HepG2 (cell line): ENCODE results near the gene NAT9. TPM values are rescaled to one million over a fixed set of nuclear protein-coding genes. Genes with fewer than 3 reads are reported as not detected.

Source experiments
- ATAC-seq: fragments of 200-7000 bp; cut with Tn5 transposase; 3 replicates; pipeline ENCODE4 v1.9.1; 2020; ENCODE audit warnings: mild to moderate bottlenecking, moderate library complexity
- BruUV-seq: library from RNA; stranded (reverse); fragments of 400-500 nt; replicated peaks from 2 replicates; lab custom pipeline; 2021; lab: Mats Ljungman, UMichigan
- CTCF ChIA-PET: fragments of 300-600 bp; formaldehyde crosslinking; extraction: SDS; loops from one replicate; lab custom pipeline; 2021; ENCODE audit warnings: low total read pairs, inconsistent platforms, low intra/inter-chr PET ratio; lab: Yijun Ruan, JAX
- POLR2A ChIA-PET: fragments of 350-600 bp; sonication (Branson Sonifier 250); formaldehyde crosslinking; loops from one replicate; lab custom pipeline; 2020; ENCODE audit warnings: antibody characterized with exemption, inconsistent platforms; lab: Yijun Ruan, JAX
- DNase-seq: peaks from one replicate; pipeline ENCODE4 v3.0.0-alpha.2; 2015; ENCODE audit warnings: low spot score
- FAIRE-seq: peaks from 3 replicates; lab custom pipeline; 2011; peaks lifted over from hg19 to GRCh38; lab: Jason Lieb, UNC
- H2AFZ ChIP-seq: one replicate; pipeline ENCODE4 v1.6.1; 2011; ENCODE audit warnings: low read length, inconsistent platforms
- H3K27ac ChIP-seq: fragments of 300-600 bp; 3 replicates; pipeline ENCODE4 v1.8.0; 2011; ENCODE audit warnings: mixed run types, mild to moderate bottlenecking, mixed read lengths, low read length, inconsistent platforms; ENCODE audit not compliant: insufficient read depth; ENCODE audit errors: extremely low read length
- H3K27me3 ChIP-seq, 2 experiments: fragments of 200-600 bp in 1 of 2; 2 replicates in 1 of 2; 3 replicates in 1 of 2; pipeline versions ENCODE4 v1.6.0 to v1.8.0; 2011; ENCODE audit warnings: low read length in 2 of 2, mild to moderate bottlenecking in 2 of 2, moderate library complexity in 2 of 2, inconsistent platforms in 1 of 2; ENCODE audit not compliant: insufficient read depth in 2 of 2, control insufficient read depth in 1 of 2
- H3K36me3 ChIP-seq, 2 experiments: fragments of 200-600 bp in 1 of 2; replicated peaks in 1 of 2; 2 replicates in 1 of 2; 3 replicates in 1 of 2; pipeline versions ENCODE4 v1.5.1 to v1.8.0; 2011; ENCODE audit warnings: low read length in 2 of 2, inconsistent platforms in 1 of 2; ENCODE audit not compliant: insufficient read depth in 2 of 2, control insufficient read depth in 1 of 2
- H3K4me1 ChIP-seq: 2 replicates; pipeline ENCODE4 v1.5.1; 2012; ENCODE audit warnings: low read length, inconsistent platforms; ENCODE audit not compliant: insufficient read depth
- H3K4me2 ChIP-seq: 2 replicates; pipeline ENCODE4 v1.6.0; 2011; ENCODE audit warnings: low read depth, low read length, inconsistent platforms
- H3K4me3 ChIP-seq, 3 experiments: fragments of 200-600 bp in 1 of 3; sonication (generic), shearing (Covaris generic) in 1 of 3; replicated peaks in 1 of 3; 2 replicates each; pipeline ENCODE4 v1.5.1; 2011 to 2016; ENCODE audit warnings: low read length in 3 of 3, inconsistent platforms in 2 of 3, low read depth in 2 of 3, mild to moderate bottlenecking in 2 of 3, control low read depth in 1 of 3, mixed read lengths in 1 of 3; ENCODE audit not compliant: insufficient read depth in 1 of 3
- H3K79me2 ChIP-seq: one replicate; pipeline ENCODE4 v1.6.1; 2011; ENCODE audit warnings: low read length, inconsistent platforms; ENCODE audit not compliant: insufficient read depth
- H3K9ac ChIP-seq: 2 replicates; pipeline ENCODE4 v1.6.0; 2011; ENCODE audit warnings: mild to moderate bottlenecking, low read depth, low read length, inconsistent platforms; ENCODE audit not compliant: insufficient read depth
- H3K9me3 ChIP-seq: 2 replicates; pipeline ENCODE4 v1.5.1; 2012; ENCODE audit warnings: mild to moderate bottlenecking, low read length
- H4K20me1 ChIP-seq: 2 replicates; pipeline ENCODE4 v1.6.0; 2011; ENCODE audit warnings: inconsistent platforms, mild to moderate bottlenecking, low read length, moderate library complexity; ENCODE audit not compliant: insufficient read depth
- ATF6 ChIP-seq: sonication (generic); formaldehyde crosslinking; conservative IDR thresholded peaks from 2 replicates; pipeline ENCODE4 v1.4.0; 2020; ENCODE audit warnings: missing genetic modification reagents
- CHD2 ChIP-seq: IDR thresholded peaks from 2 replicates; pipeline ENCODE4 v1.6.1; 2011; ENCODE audit warnings: low read depth, low read length, improper control_type of control experiment
- FOXK2 ChIP-seq: fragments of 450-650 bp; IDR thresholded peaks from 2 replicates; pipeline ENCODE4 v1.6.1; 2016
- GFI1 ChIP-seq: sonication (generic); formaldehyde crosslinking; IDR thresholded peaks from 2 replicates; pipeline ENCODE4 v1.5.0; 2020; ENCODE audit warnings: missing genetic modification reagents, mild to moderate bottlenecking, borderline replicate concordance
- HIC2 ChIP-seq: sonication (generic); formaldehyde crosslinking; IDR thresholded peaks from 2 replicates; pipeline ENCODE4 v1.9.0; 2022; ENCODE audit warnings: low read depth, missing genetic modification reagents
- PCBP2 ChIP-seq: fragments of 200-400 bp; formaldehyde crosslinking; optimal IDR thresholded peaks from 2 replicates; pipeline ENCODE3; 2018; ENCODE audit warnings: low read length, low read depth; ENCODE audit not compliant: poor library complexity, severe bottlenecking
- SALL1 ChIP-seq: sonication (generic); formaldehyde crosslinking; IDR thresholded peaks from 2 replicates; pipeline ENCODE4 v1.8.0; 2022; ENCODE audit warnings: mild to moderate bottlenecking, missing genetic modification reagents
- U2AF1 ChIP-seq: fragments of 200-400 bp; formaldehyde crosslinking; optimal IDR thresholded peaks from 2 replicates; pipeline ENCODE3; 2017; ENCODE audit warnings: mild to moderate bottlenecking, low read depth, low read length
- ZNF280B ChIP-seq: sonication (generic); formaldehyde crosslinking; IDR thresholded peaks from 2 replicates; pipeline ENCODE4 v1.5.0; 2020; ENCODE audit warnings: missing genetic modification reagents, mild to moderate bottlenecking, borderline replicate concordance
- ZNF550 ChIP-seq: sonication (generic); formaldehyde crosslinking; IDR thresholded peaks from 2 replicates; pipeline ENCODE4 v1.4.0; 2020; ENCODE audit warnings: mild to moderate bottlenecking, missing genetic modification reagents, borderline replicate concordance
- ZNF746 ChIP-seq: sonication (generic); formaldehyde crosslinking; IDR thresholded peaks from 2 replicates; pipeline ENCODE4 v1.8.0; 2022; ENCODE audit warnings: mild to moderate bottlenecking, missing genetic modification reagents
- ZNF775 ChIP-seq: sonication (generic); formaldehyde crosslinking; IDR thresholded peaks from 2 replicates; pipeline ENCODE4 v1.4.0; 2020; ENCODE audit warnings: missing genetic modification reagents, mild to moderate bottlenecking, moderate library complexity, borderline replicate concordance
- WGBS: methylation state at CpG from one replicate; pipeline ENCODE4 v1.1.6; 2017; ENCODE audit warnings: low lambda C conversion rate; 5-methylcytosine and 5-hydroxymethylcytosine counted together
- in situ Hi-C: cut with HindIII; loops from 2 replicates; pipeline ENCODE4 v1.10.0; 2017; ENCODE audit warnings: low pct_unique_long_range_greater_than_20kb; ENCODE audit not compliant: extremely low pct_ligation_motif_present
- intact Hi-C: fragments of 100-400 bp; cut with micrococcal nuclease; formaldehyde crosslinking; loops from one replicate; pipeline ENCODE4 v1.10.0; 2022; ENCODE audit not compliant: unreplicated experiment
- polyA plus RNA-seq, 8 experiments: library from polyadenylated mRNA; depleted of rRNA in 3 of 8; stranded (reverse) in 7 of 8; unstranded in 1 of 8; fragments of >200 nt; fragmentation: Illumina TruSeq in 4 of 8; extraction: Trizol in 4 of 8; gene quantifications; 2 replicates each; pipeline versions ENCODE4 v1.2.1 to v1.2.3, GENCODE V29; 2011 to 2016; ENCODE audit warnings: low read depth in 4 of 8, missing spikeins in 1 of 8, mixed read lengths in 1 of 8; ENCODE audit not compliant: insufficient read depth in 1 of 8
- total RNA-seq, 5 experiments: library from RNA; depleted of rRNA; stranded (reverse); fragments of >200 nt; fragmentation: Illumina TruSeq; extraction: Trizol; gene quantifications; 2 replicates each; pipeline ENCODE4 v1.2.3, GENCODE V29; 2016; ENCODE audit warnings: low read depth in 1 of 5
- TF ChIP-seq, protein P1 (sequence below): fragments of 450-650 bp; IDR thresholded peaks from 2 replicates; pipeline ENCODE4 v1.6.1; 2017; ENCODE audit warnings: mild to moderate bottlenecking
- TF ChIP-seq, protein P2 (sequence below): sonication (generic); formaldehyde crosslinking; IDR thresholded peaks from 2 replicates; pipeline ENCODE4 v1.8.0; 2022; ENCODE audit warnings: missing genetic modification reagents, mild to moderate bottlenecking, borderline replicate concordance

Gene NAT9
- total and polyA plus RNA-seq, 2 of the 13 experiments (the other 11 are each of a cell fraction or from before 2014, with no cell fraction given): 39.7 to 44.2 TPM

DNA sequence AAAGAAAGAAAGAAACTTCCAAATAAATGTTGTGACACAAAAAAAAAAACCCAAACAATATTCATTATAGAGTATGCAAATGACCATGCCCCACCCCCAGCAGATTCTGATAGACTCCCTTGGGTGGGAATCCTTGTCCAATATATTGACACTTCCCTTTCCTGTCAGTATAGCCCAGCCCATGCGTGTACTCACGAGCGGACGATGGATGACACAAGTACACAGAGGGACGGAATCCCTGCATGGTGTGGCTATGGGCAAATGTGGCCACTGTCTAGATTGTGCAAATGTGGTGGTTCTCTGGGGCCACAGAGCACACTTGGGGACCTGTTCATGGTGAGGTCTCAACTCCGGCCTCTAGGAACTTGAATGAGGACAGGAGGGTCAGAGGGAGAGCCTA, 36.0 kb downstream of the NAT9 start:
- no peak for FAIRE-seq
- intact Hi-C loops: no loop called here
- ATAC-seq: no peak
- TF ChIP-seq ATF6 (CRISPR knock-in tag) (no peak), GFI1 (CRISPR knock-in tag) (no peak), ZNF280B (no peak), PCBP2 (no peak), FOXK2 (no peak), U2AF1 (no peak), ZNF550 (CRISPR knock-in tag) (no peak), HIC2 (CRISPR knock-in tag) (no peak), SALL1 (CRISPR knock-in tag) (no peak), CHD2 (no peak), ZNF775 (CRISPR knock-in tag) (no peak), ZNF746 (no peak)
- TF ChIP-seq, protein P1, sequence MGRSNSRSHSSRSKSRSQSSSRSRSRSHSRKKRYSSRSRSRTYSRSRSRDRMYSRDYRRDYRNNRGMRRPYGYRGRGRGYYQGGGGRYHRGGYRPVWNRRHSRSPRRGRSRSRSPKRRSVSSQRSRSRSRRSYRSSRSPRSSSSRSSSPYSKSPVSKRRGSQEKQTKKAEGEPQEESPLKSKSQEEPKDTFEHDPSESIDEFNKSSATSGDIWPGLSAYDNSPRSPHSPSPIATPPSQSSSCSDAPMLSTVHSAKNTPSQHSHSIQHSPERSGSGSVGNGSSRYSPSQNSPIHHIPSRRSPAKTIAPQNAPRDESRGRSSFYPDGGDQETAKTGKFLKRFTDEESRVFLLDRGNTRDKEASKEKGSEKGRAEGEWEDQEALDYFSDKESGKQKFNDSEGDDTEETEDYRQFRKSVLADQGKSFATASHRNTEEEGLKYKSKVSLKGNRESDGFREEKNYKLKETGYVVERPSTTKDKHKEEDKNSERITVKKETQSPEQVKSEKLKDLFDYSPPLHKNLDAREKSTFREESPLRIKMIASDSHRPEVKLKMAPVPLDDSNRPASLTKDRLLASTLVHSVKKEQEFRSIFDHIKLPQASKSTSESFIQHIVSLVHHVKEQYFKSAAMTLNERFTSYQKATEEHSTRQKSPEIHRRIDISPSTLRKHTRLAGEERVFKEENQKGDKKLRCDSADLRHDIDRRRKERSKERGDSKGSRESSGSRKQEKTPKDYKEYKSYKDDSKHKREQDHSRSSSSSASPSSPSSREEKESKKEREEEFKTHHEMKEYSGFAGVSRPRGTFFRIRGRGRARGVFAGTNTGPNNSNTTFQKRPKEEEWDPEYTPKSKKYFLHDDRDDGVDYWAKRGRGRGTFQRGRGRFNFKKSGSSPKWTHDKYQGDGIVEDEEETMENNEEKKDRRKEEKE: no peak
- TF ChIP-seq, protein P2, sequence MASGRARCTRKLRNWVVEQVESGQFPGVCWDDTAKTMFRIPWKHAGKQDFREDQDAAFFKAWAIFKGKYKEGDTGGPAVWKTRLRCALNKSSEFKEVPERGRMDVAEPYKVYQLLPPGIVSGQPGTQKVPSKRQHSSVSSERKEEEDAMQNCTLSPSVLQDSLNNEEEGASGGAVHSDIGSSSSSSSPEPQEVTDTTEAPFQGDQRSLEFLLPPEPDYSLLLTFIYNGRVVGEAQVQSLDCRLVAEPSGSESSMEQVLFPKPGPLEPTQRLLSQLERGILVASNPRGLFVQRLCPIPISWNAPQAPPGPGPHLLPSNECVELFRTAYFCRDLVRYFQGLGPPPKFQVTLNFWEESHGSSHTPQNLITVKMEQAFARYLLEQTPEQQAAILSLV: no peak

More for the DNA sequence above, 36.0 kb downstream of the NAT9 start:
- Histone ChIP-seq H3K9ac (no peak overlapping the region), H3K4me3 (no peak overlapping the region), H3K36me3 (no peaks in the 10 kb centered on the region), H3K4me2 (peak overlapping the region; percentile 38; the same call in 1 of the 2 replicates), H3K9me3 (no peaks in the 10 kb centered on the region), H3K27ac (no peak overlapping the region), H3K4me1 (peaks cover 78% of the 10 kb centered on the region), H3K27me3 (peaks cover 5 to 32% of the 10 kb centered on the region in 2 experiments; a peak in 2 of 5 replicates), H4K20me1 (no peaks in the 10 kb centered on the region), H3K79me2 (no peaks in the 10 kb centered on the region), H2AFZ (no peak overlapping the region)
- ChIA-PET CTCF (no interaction called here), POLR2A (interaction anchor here (4.7 kb wide), 1 partner anchor 21 kb away, joined by 68 read pairs; no protein-coding TSS in a partner anchor)
- WGBS: 22% methylated on average over 6 of the region's 6 CpGs
- no peak for DNase-seq
- BruUV-seq: no TSS peak
- in situ Hi-C loops: no loop called here
